GM19395 (cell line): ENCODE data around the gene FGR.

Experiments used
- ATAC-seq: cut with Tn5 transposase; IDR thresholded peaks from one replicate; pipeline ENCODE4 v1.9.1; 2021; ENCODE audit warnings: mild to moderate bottlenecking, moderate library complexity; ENCODE audit not compliant: unreplicated experiment

Gene FGR

DNA sequence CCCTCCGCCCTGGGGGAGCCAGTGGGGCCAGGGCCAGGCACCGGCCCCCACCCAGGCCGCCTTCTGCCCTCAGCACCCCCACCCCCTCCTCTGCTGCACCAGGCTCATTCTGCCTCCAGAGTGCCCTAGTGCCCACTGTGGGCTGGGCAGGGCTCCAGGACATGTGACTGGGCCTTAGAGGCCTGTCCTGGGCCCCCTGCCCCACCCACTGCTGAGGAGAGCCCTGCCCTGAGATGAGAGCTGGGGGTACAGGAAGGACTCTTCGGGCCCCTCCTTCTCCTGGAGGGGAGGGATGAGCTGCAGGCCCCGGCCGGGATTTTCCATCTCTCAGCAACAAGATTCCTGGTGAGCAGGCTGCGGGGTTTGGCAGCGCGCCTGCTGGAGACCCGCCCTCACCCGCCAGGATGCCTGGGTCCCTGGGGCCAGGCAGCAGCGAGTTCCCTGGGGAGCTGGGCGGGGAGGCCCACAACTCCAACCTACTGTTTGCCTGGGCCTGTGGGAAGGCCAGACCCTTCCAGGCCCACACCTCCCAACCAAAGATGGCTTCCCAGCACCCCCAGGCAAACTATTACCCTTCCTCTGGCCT is 45.1 kb downstream of the FGR start:
- ATAC-seq: no peak

DNA sequence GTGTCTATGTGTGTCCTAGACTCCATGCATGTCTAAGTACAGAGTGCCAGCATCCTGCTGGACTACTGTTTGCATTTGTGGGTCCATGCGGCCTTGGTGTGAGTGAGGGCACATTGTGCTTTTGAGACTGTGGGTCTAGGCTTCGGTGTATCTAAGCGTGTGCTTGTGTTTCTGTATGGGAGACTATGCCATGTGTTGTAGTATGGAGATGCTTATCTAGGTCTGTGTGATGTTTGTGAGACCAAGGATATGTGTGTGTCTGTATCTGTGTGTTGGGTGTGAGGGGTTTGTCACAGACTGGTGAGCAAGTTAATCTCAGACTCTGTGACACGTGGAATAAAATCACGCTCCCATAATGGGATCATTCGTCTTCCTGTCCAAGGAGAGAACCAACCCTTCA is 45.5 kb downstream of the FGR start:
- ATAC-seq: no peak

DNA sequence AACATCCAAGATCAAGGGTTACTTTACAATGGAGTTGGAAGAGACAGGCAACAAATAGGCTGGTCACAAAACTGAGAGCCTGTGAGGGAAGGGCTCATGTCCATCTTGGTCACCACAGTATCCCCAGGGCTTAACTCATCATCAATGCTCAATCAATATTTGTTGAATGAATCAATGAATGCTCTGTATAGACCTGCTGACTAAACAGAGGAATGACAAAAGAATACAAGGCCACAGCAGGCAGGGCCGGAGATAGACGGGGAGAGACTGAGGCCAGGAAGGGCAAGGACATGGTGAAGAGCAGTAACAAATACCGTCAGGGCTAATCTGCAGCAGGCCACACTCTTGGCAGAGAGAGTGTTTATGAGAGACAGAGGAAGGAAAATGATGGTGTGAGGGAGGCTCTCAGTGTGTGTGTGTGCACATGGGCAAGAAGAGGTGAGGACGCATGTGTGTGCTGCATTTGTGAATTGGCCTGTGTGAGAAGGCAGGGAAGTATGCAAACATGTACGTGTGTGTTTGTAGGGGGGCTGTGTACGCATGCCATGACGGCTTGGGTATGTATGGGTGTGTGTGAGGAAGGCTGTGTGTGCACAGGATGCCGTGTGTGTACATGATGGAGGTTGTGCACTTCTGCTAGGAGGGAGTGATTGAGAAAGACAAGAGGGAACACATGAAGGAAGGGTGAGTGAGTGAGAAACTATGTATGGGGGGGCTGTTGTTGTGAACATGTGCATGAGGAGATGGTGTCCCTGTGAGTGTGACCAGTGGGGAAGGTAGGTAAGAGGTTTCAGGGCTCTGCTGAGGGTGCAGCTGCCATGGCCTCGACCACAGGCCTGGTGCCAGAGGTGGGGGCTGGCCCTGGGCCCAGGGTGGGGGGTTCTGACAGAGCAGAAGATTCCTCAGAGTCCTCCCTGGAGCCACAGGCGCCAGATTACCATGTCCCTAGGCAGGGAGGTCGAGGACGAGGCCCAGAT is 46.4 kb downstream of the FGR start:
- no peak for ATAC-seq

DNA sequence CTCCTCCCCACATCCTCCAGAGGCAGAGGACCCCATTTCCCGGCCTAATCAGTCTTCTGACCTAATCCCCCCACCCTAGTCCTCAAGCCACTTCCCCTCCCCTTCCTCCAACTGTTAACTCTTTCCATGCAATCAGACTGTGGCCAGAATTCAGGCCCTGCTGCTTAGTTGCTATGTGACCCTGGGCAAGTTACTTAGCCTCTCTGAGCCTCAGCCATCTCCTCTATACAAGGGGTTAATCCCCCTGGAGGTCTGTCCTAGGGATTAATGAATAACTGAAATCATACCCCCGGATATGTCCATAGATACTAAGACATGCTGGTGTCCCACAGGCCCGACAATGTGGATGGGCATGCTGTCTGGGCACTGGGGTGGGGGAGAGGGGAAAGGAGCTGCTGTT is 49.3 kb downstream of the FGR start:
- no peak for ATAC-seq

DNA sequence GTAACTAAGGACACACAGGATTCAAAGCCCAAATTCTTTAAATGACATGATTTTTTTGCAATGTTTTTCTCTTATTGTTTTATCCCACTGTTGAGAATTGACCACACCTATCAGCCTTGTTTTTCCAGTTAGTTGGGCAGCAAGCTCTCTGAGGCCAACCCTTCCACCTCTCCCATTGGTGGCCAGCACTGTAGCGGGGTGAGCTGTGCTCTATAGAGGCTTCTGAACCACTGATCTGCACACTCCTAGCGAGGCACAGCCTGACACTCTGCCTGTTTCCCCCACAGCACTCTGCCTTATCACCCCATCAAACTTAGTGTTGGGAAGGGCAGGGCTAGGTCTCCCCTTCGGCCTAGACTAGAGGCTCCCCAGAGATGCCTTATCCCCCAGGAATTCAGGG is 50.5 kb downstream of the FGR start:
- no peak for ATAC-seq

DNA sequence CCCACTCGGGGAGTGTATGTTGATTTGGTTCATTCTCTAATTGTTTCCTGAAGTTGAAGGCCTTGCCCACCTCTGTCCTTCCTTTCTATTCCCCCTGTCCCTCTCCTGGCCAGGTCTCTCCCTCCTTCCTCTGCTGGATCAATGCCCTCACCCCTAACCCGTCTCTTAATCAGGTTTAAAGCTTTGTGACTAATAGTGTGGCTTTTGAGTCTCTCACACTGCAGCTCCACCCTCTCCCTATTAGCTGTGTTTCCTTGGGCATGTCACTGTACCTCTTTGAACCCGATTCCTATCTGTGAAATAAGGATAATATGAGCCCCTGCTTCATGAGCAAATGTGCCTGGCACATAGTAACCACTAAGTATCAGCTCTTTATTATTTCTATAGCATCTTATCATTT is 51.5 kb downstream of the FGR start:
- ATAC-seq: no peak

DNA sequence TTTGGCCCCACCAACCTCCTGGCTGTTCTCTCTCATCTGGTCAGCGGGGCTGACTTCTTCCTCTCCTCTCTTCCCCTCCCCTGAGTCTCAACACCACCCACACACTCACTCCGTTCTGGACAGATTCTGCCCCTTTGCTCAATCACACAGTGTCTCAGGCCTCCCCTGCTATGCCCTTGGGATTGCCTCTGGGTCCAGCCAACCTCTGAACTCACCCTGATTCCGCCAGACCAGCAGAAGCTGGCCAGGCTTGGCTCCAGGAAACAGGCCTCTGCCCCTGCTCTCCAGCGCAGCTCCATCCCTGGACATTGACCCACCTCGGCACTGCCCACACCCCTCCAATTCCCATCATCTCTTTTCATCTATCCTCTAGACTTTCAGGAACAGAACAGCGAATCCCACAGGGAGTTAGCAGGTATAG is 53.2 kb downstream of the FGR start:
- ATAC-seq: no peak

DNA sequence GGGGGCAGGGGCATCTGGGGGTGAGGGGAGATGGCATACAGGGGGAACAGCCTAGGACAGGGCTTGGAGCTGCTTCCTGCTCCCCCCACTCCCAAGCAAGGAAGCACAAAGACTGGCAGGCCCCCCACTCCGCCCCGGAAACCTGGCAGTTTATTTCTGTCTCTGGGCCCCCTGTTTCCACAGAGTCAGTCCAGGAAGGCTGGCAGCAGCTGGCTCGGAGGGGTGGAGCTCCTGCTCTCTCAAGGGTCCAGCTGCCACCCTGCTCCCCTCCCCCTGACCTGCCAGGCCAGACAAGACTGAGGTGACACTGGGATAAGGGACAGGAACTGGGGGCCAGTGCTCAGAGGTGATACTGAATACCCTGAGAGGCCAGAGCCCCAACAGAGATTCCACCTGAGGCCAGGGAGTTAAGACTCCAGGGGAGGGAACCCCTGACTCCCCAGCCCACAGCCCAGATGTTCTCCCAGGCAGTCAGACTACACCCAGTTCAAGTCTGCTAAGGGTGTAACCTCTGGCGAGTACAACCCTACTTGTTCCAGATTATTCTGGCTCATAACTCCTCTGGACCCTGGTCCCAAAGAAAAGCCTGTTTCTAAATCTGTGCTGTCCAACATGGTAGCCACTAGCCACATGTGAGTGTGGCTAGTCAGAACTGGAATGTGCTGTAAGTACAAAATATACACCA is 57.3 kb downstream of the FGR start:
- no peak for ATAC-seq

DNA sequence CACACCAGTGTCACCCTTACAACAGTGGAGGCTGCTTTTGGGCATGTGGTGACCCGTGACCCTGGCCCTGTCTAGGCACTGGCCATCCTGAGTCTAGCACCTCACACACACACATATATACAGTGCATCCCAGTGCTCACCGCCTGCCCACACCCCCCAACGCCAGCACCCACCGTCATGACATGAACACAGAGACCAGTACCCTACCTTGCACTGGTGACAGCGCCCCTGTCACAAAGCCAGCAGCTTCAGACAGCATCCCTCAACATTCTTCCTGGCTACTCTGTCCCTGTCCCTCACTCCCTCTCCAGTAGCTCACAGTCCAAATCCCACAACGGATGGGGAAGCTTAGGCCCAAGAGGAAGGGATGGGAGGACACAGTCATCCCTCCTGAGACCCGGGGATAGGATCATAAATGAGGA is 58.2 kb downstream of the FGR start:
- no peak for ATAC-seq

DNA sequence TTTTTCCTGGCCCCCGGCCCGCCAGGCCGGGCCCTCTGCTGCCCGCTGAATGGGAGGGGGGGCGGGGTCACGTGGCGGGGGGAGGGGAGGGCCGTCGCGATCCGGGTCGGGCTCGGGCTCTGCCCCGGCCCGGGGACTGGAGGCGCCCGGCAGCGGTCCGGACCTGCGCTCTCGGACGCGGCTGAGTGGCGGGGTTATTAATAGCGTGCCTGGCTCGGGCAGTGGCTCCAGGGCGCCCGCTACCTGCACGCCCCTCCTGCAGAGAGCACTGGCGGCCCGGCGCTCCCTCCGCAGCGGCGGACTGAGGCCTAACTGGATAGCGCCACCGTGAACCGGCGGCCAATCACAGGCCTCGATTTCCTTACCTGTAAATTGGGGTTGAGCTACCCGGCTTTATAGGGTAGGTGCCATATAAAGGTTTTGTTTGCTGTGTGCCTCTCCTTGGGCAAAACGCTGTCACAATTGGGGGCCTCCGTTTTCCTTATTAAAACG is 59.1 kb downstream of the FGR start:
- ATAC-seq: no peak

DNA sequence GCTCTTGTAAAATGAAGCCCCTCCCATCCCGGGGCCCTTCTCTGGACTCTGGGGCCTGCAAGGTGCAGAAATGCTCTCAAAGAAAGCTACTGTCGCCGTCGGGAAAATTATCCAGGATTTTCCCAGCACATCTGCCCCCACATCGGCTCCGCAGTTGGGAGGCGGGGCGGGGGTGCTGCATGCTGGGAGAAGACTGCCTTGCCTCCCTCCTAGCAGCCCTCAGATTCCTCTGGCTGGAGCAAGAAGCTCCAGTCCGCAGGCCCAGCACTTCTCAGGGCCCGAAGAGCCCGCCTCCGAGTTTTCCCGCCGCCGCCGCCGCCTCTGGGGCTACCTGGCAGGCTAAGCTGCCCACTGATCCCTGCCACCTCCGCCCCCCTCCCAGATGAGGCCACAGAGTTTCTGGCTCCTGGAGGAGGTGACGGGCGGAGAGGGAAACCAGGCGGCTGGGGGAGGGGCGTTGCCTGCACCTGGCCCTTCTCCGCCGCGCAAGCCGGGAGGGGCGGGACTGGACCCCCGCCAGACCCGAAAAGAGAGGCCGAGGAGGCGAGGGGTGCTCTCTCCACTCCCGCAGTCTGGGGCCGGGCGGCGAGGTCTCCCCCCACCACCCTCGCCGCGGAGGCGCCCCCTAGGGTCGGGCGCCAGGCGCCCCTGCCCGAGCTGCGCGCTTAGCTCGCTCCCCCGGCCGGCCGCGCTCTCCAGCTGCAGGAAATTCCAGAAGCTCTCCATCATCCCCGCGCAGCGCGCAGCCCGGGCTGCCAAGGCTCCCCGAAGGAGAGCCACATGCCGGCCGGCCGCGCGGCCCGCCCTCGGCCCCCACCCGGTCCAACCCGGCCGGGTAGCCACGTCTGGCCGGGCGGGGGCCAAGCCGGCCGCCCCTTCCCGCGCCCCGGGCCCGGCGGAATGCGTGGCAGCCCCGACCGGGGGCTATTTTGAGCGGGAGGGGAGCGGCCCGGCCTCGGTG is 59.8 kb downstream of the FGR start:
- no peak for ATAC-seq

DNA sequence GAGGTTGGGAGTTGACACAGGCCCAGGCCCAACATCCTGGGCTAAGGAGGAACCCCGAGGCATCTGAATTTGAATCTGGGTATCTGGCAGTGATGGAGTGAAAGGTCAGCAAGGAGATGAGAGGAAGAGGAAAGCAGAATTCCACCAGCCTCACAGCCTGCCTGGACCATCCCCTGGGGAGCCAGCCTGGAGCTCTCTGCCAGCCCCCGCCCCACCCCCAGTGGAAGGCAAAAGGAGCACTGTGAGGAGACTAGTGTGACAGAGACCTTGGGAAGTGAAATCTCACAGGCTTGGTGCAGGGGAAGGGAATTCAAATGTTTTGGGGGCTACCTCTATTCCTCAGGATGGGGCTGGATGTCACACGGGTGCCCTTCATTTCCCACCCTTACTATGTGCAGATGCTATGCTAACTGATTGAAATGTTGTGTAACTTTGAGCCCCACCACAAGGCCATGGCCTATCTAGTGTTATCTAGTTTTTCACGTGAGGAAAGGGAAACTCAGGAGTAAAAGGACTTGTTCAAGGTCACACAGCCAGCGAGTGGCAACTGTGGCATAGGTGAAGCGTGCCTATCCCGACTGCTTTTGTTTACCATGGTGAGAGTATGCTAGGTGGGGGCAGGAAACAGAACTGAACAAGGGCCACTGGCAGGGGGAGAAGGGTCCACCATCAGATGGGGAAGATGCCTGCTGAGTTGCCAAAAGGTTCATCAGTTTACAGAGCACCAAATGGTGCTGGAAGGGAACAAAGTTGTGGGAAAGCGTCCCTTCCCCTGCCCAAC is 60.8 kb downstream of the FGR start:
- no peak for ATAC-seq

DNA sequence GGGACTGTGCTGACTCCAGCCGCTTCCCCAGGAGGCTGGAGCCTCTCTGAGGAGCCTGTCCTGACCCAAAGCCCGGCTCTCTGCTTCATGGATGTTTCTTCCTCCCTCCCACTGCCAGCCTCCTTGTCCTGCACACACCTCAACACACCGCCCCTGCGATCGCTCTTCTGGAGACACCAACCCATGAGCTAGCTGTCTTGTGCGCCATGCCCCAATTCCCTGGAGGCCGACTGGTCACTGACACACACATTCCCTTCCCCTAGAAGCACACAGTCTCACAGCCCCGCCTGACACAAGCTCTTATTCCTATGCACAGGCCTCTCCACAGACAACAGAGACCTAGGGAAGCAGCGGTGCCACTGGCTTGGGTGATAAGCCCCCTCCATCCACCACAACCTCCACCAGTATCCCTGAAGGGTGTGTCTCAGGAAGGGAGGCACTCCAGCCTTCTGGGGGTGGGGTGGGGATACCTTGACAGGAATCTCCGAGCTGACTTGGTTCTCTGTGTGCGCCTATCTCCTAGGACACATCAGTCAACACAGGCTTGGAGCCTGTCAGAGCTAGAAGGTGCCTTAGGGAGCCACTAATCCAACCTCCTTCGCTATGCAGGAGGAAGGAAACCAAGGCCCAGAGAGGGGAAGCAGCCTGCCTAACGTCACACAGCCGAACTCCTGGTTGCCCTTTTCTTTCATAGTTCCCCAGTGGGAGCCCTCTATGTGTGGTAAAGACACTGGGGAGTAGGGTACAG is 62.1 kb downstream of the FGR start:
- no peak for ATAC-seq

DNA sequence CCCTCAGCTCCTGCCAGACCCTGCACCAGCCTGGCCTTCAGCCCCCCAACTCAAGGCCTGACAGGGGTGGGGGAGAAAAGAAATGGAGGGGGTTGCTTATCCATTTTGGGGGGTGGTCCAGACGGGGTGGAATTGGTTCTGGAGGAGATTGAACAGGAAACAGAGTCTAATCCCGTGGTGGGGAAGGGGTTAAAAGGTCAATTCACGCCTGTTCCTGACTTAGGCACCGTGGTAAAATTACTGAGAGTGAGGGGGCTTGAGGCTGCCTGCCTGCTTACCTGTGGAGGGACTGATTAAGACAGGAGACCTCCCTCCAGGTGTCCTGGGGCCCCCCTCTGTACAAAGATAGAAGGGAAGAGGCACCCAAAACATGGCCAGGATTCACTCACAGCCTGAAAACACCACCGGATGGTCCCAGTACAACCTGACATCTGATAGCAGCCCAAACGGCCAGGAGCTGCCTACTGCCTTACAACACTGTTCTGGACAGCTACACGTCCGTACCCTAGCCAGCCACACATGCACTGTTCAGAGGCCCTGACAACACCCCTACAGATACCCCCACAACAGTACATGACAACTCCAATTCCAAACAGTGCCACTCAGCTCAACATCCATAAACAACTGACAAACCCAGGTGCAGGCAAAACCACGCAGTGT is 62.8 kb downstream of the FGR start:
- ATAC-seq: no peak

DNA sequence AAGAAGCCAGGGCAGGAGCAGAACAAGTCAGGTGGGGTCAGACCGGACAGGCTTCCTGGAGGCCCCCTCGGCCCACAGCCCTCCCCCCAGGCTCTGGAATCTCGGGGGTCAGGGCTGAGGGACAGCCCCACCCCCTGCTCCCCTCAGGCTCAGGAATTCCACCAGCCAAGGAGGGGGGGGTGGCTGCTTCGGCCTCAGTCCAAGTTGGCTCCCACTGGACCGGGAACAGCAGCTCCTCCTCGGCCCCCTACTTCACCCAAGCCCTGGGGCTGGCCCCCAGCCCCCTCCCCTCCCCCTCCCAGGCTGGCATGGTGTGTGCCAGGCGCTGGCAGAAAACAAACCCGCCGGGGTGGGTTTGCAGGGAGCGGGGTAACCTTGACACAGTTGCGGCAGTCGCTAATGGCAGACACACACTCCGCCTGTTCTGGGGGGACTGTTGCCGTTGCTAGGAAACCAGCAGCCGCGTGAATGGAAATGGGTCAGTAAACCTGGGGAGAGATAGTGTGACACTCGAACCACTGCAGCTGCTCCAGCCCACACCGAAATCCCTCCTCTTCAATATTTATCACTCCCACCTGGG is 63.5 kb downstream of the FGR start:
- no peak for ATAC-seq

DNA sequence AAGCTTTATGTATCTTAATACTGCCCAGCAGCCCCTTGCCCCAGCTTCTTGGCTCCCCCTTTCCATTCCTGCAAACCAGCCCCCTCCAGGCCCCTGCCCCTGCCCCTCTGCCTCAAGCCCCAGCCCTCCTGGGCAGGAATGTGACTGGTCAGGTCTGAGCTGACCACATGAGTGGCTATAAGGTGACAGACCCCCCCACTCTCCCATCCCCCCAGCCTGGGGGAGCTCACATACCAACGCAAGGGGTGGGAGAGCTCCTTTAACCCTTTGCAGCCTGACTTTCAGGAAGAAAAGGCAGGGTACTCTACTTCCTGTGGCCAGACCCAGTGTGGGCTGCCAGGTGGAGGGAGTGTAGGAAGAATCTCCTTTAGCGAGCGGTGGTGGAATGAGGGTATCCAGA is 64.2 kb downstream of the FGR start:
- no peak for ATAC-seq

DNA sequence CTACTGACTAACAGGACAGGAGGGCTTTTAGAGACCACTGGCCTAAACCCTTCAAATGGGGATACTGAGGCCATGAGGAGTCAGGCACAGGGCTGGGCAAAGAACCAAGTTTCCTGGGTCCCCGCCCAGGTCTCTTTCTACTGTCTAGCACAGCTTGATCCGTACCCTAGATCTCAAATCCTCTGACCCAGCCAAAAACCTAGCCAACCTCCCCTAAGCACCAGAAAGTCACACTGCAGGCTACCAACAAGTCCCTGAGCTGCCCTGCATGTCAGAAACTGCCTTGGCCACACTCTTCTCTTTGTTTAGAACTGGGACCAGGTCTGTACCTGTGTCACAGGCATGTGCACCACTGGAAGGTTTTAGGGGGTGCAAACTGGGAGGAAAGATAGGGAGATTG is 64.6 kb downstream of the FGR start:
- no peak for ATAC-seq
